Vagina (tissue), 2 donors: ENCODE results near the gene CSPG4. TPM values are rescaled to one million over a fixed set of nuclear protein-coding genes. Genes with fewer than 3 reads are reported as not detected.
"Not testable (repeated sequence)": the region's sequence is repeated elsewhere in the genome, so short reads cannot be mapped to it uniquely, and the experiment has no call there.

ENCODE experiments used
- DNase-seq, 2 donors: peaks; one replicate each; pipeline ENCODE4 v3.0.0-alpha.2; 2017; ENCODE audit errors: extremely low spot score in 2 of 2
- H3K27ac ChIP-seq: fragments of 200-600 bp; sonication (generic); one replicate; pipeline ENCODE4 v1.5.1; 2019
- H3K27me3 ChIP-seq: fragments of 200-600 bp; sonication (generic); one replicate; pipeline ENCODE4 v1.5.1; 2019
- H3K36me3 ChIP-seq, 2 donors: fragments of 200-600 bp; sonication (generic); one replicate each; pipeline ENCODE4 v1.5.1; 2017 to 2019
- H3K4me1 ChIP-seq: fragments of 200-600 bp; sonication (generic); one replicate; pipeline ENCODE4 v1.5.1; 2019
- H3K4me3 ChIP-seq, 2 donors: fragments of 200-600 bp; sonication (generic); 1 replicate in 1 of 2; 2 replicates in 1 of 2; pipeline ENCODE4 v1.5.1; 2016 to 2019
- H3K9me3 ChIP-seq: fragments of 200-600 bp; sonication (generic); one replicate; pipeline ENCODE4 v1.5.1; 2019
- POLR2A ChIP-seq, 2 donors: fragments of 450-650 bp; IDR thresholded peaks; one replicate each; pipeline ENCODE4 v1.6.1; 2017; ENCODE audit warnings: antibody characterized with exemption in 2 of 2, mild to moderate bottlenecking in 2 of 2, moderate library complexity in 2 of 2
- POLR2AphosphoS5 ChIP-seq, 2 donors: sonication (generic); formaldehyde crosslinking; IDR thresholded peaks; one replicate each; pipeline ENCODE4 v1.9.0; 2017; ENCODE audit warnings: antibody characterized with exemption in 2 of 2, mild to moderate bottlenecking in 2 of 2, low read depth in 1 of 2; ENCODE audit not compliant: insufficient read depth in 1 of 2
- intact Hi-C: fragments of 100-400 bp; cut with DNase I; formaldehyde crosslinking; loops from one replicate; pipeline ENCODE4 v1.15.1; 2023
- total RNA-seq: library from RNA; depleted of rRNA; stranded (reverse); fragments of >200 nt; gene quantifications from one replicate; pipeline ENCODE4 v1.2.3, GENCODE V29; 2016
- TF ChIP-seq, protein P1 (sequence below), 3 experiments: fragments of 450-650 bp in 2 of 3; fragments of 200-600 bp in 1 of 3; sonication (generic) in 1 of 3; IDR thresholded peaks; one replicate each; pipeline ENCODE4 v1.5.1; 2017 to 2019; ENCODE audit warnings: antibody characterized with exemption in 3 of 3, mild to moderate bottlenecking in 2 of 3, moderate library complexity in 2 of 3

CSPG4 gene
- total RNA-seq, 1 donor from 2014 or later = 23.1 TPM

DNA sequence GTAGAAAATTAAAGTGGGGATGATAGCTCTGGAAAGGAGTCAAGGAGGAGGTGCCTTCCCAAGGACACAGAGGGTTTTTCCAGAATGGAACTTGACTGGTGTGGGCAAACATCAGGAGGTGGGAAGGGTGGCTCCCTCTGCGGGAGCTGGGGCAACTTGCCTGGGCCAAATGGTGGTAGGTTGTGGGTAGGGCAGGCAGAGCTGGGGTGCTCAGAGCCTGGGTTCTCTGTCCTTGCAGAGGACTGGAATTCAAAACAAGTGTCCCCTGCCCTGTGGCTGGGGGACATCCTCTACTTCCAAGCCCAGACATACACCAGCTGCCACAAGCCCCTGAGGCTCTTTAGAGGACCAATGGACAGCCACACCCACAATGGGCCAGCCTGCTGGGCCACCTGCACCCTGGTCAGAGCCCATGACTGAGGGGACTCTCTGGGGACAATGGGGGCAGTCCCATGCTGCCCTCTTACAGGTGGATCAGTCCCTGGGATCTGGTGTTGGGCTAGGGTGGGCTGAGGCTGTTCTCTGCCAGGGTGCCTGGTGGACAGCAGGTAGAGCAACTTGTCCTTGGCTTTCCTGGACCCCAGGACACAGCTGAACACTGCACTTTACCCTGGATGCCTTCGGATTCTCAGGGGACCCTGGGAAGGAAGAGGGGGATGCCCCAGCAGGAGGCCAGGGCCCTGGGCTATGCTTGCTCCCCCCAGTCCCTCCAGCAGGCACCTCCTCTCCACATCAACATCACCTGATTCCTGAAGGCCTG lies 38.6 kb upstream of the CSPG4 start:
- no peaks in the 10 kb centered on the region for H3K36me3 ChIP-seq
- intact Hi-C loops = no loop called here
- H3K27ac ChIP-seq = no peak overlapping the region
- H3K9me3 ChIP-seq = no peaks in the 10 kb centered on the region
- TF ChIP-seq, protein P1, sequence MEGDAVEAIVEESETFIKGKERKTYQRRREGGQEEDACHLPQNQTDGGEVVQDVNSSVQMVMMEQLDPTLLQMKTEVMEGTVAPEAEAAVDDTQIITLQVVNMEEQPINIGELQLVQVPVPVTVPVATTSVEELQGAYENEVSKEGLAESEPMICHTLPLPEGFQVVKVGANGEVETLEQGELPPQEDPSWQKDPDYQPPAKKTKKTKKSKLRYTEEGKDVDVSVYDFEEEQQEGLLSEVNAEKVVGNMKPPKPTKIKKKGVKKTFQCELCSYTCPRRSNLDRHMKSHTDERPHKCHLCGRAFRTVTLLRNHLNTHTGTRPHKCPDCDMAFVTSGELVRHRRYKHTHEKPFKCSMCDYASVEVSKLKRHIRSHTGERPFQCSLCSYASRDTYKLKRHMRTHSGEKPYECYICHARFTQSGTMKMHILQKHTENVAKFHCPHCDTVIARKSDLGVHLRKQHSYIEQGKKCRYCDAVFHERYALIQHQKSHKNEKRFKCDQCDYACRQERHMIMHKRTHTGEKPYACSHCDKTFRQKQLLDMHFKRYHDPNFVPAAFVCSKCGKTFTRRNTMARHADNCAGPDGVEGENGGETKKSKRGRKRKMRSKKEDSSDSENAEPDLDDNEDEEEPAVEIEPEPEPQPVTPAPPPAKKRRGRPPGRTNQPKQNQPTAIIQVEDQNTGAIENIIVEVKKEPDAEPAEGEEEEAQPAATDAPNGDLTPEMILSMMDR (IDR thresholded peaks at IDR 0.05) = no peak
- no peaks in the 10 kb centered on the region for H3K4me1 ChIP-seq
- no peak for DNase-seq
- H3K4me3 ChIP-seq = no peak overlapping the region
- no peaks in the 10 kb centered on the region for H3K27me3 ChIP-seq

DNA sequence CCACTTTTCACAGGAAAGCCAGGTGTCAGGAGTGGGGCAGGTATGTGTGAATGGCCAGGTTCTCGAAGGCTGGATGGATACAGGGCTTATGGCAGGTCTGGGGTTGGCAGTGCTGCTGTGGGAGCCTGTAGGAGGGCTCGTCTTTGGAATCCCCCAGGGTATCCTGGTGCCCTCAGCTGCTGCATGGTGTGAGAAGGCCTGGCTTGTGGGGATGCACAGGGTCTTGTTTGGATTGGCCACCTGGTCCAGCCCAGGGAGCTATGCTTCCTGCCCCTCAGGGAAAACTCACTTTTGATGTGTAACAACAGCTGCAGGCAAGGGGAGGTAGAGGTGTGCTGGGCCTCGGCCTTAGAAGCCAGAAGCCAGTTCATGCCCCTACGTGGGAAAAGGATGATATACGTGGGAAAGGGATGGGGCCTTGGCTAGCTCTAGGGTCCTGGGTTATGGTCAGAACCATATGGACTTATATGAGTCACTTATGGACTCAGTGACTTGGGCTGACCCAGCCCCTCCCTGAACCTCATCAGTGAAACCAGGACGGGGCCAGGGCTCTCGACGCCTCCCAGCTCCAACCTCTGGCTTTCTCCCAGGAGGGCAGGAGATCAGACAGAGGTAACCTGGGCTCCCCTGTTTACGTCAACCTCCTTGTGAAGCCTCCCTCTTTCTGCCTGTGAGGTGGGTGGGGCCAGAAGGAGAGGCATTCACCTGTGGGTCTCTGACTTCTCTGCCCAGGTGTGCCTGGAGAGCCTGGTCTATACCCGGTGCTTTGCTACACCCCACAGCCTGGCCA lies 37.8 kb upstream of the CSPG4 start:
- no peak overlapping the region for H3K4me3 ChIP-seq
- no peaks in the 10 kb centered on the region for H3K4me1 ChIP-seq
- H3K36me3 ChIP-seq = no peaks in the 10 kb centered on the region
- intact Hi-C loops = no loop called here
- TF ChIP-seq POLR2AphosphoS5 (IDR thresholded peaks at IDR 0.05; ENCODE audit: insufficient read depth in 1 of 2, low read depth in 1 of 2) = no peak
- TF ChIP-seq POLR2A (IDR thresholded peaks at IDR 0.05) = no peak
- TF ChIP-seq, protein P1 (IDR thresholded peaks at IDR 0.05) = no peak
- H3K27me3 ChIP-seq = no peaks in the 10 kb centered on the region
- no peak overlapping the region for H3K27ac ChIP-seq
- H3K9me3 ChIP-seq = no peaks in the 10 kb centered on the region
- no peak for DNase-seq

DNA sequence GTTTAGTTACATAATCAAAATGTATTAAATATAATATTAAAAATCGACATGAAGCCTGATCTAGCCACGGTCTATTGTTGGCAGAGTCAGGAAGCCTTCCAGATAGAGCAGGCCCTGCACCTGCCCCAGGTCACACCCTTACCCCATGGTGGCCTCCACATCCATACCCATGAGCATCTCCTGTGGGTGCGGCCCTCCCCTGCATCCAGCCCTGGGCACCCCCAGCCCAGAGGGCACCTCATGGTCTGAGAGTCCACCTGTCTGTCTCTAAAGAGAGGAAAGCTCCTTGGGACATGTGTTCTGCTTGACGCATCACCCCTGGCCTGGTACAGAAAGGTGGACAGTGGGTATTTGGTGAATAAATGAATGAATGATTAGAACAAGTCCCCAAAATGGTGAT lies 37.2 kb upstream of the CSPG4 start:
- no peaks in the 10 kb centered on the region for H3K27me3 ChIP-seq
- no peaks in the 10 kb centered on the region for H3K9me3 ChIP-seq
- intact Hi-C loops = no loop called here
- no peaks in the 10 kb centered on the region for H3K36me3 ChIP-seq
- DNase-seq = no peak
- no peak overlapping the region for H3K27ac ChIP-seq
- H3K4me3 ChIP-seq = no peak overlapping the region
- no peaks in the 10 kb centered on the region for H3K4me1 ChIP-seq
- no peak for TF ChIP-seq POLR2A (IDR thresholded peaks at IDR 0.05)
- TF ChIP-seq, protein P1 (IDR thresholded peaks at IDR 0.05) = no peak
- TF ChIP-seq POLR2AphosphoS5 (IDR thresholded peaks at IDR 0.05; ENCODE audit: insufficient read depth in 1 of 2, low read depth in 1 of 2) = no peak

- H3K4me1 ChIP-seq, H3K27ac ChIP-seq, H3K9me3 ChIP-seq, H3K4me3 ChIP-seq, H3K36me3 ChIP-seq, DNase-seq, intact Hi-C loops, H3K27me3 ChIP-seq: not testable (repeated sequence)
Measured at GRCh38 chr15:75748882-75749281, 36.2 kb upstream of the CSPG4 start.

DNA sequence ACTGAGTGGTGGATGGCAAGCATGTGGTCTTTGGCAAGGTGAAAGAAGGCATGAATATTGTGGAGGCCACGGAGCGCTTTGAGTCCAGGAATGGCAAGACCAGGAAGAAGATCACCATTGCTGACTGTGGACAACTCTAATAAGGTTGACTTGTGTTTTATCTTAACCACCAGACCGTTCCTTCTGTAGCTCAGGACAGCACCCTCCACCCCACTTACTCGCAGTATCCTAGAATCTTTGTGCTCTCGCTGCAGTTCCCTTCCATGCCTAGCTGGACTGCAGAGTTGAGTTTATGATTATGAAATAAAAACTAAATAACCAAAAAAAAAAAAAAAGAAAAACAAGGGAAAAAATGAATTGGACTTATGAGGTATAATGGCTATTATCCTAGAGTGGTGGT lies 34.5 kb upstream of the CSPG4 start:
- H3K27me3 ChIP-seq, DNase-seq, intact Hi-C loops, H3K36me3 ChIP-seq, H3K4me3 ChIP-seq, H3K27ac ChIP-seq, H3K9me3 ChIP-seq, H3K4me1 ChIP-seq: not testable (repeated sequence)

GRCh38 chr15:75745305-75745704 lies 32.7 kb upstream of the CSPG4 start:
- no peak overlapping the region for H3K27ac ChIP-seq
- H3K4me3 ChIP-seq = no peak overlapping the region
- no peaks in the 10 kb centered on the region for H3K9me3 ChIP-seq
- TF ChIP-seq POLR2A (IDR thresholded peaks at IDR 0.05) (no peak), POLR2AphosphoS5 (IDR thresholded peaks at IDR 0.05; ENCODE audit: insufficient read depth in 1 of 2, low read depth in 1 of 2) (no peak)
- TF ChIP-seq, protein P1 (IDR thresholded peaks at IDR 0.05) = no peak
- intact Hi-C loops = no loop called here
- DNase-seq = no peak
- H3K27me3 ChIP-seq = no peaks in the 10 kb centered on the region
- no peaks in the 10 kb centered on the region for H3K4me1 ChIP-seq
- H3K36me3 ChIP-seq = no peaks in the 10 kb centered on the region

GRCh38 chr15:75742346-75742745 lies 29.7 kb upstream of the CSPG4 start:
- H3K4me1 ChIP-seq, H3K9me3 ChIP-seq, H3K27ac ChIP-seq, DNase-seq, H3K27me3 ChIP-seq, H3K4me3 ChIP-seq, intact Hi-C loops, H3K36me3 ChIP-seq: not testable (repeated sequence)
